ENCODE results near the gene CRIM1.
"Not testable (repeated sequence)": the region's sequence is repeated elsewhere in the genome, so short reads cannot be mapped to it uniquely, and the experiment has no call there.

Gene CRIM1

DNA sequence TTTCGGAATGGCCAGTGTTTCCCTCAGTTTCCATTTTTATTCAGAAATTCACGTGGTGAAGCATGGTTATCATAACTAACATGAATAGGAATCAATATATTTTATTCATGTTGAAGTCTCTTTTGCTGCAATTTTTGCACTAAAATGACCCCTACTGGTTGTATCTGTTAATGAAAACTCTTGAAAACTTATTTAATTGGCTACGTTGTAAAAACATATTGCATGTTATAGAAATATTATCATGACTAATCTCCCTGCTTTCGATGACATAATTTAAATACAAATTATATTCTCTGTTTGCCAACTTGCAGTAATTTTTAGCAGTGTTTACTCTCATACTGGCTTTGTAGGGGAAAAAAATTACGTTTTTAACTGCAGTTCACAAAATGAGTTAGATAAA lies 3.5 kb downstream of the CRIM1 start:
- H3K27ac ChIP-seq, result no peak overlapping the region
- TF ChIP-seq, protein P1, sequence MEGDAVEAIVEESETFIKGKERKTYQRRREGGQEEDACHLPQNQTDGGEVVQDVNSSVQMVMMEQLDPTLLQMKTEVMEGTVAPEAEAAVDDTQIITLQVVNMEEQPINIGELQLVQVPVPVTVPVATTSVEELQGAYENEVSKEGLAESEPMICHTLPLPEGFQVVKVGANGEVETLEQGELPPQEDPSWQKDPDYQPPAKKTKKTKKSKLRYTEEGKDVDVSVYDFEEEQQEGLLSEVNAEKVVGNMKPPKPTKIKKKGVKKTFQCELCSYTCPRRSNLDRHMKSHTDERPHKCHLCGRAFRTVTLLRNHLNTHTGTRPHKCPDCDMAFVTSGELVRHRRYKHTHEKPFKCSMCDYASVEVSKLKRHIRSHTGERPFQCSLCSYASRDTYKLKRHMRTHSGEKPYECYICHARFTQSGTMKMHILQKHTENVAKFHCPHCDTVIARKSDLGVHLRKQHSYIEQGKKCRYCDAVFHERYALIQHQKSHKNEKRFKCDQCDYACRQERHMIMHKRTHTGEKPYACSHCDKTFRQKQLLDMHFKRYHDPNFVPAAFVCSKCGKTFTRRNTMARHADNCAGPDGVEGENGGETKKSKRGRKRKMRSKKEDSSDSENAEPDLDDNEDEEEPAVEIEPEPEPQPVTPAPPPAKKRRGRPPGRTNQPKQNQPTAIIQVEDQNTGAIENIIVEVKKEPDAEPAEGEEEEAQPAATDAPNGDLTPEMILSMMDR (IDR thresholded peaks at IDR 0.05), result peak; percentile 31
- no peak for TF ChIP-seq ZFX (IDR thresholded peaks at IDR 0.05; ENCODE audit: borderline replicate concordance)

DNA sequence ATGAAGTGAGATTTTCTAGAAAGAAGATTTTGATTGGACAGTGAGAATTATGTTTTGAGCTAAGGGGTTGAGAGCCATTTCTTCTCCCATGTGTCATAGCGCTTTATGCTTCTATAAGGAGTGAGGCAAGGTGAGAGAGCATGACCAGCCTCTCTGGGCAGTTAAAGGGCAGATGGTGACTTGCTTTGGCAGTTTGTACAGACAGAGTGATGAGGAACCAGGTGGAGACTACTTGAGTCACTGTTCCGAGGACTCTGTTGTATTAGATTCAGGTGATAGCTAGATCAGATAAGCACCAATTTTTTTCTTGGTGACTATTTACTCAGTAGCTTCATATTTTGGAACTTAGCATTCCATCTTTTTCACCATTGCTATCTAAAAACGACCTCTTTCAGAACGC lies 4.5 kb downstream of the CRIM1 start:
- TF ChIP-seq ZFX (IDR thresholded peaks at IDR 0.05; ENCODE audit: borderline replicate concordance), result no peak
- TF ChIP-seq, protein P1 (IDR thresholded peaks at IDR 0.05), result no peak
- peak overlapping the region; percentile 51 for H3K27ac ChIP-seq

DNA sequence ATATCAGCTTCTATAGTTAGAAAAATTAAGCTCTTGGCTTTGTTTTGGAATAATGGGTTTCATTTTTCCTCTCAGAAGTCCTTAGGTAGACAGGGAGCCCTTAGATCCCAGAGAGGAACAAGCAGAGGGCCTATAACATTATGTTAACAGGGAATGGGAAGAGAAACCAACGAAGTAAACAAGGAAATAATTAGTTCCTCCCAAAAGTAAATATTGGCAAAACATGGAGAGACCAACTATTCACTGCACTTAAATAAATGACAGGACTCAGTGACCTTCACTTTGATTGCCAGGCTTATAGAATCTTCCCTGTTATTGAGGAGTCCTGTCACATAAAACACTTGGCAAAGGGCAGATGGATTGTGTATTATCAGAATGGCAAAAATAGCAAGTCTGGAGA lies 5.3 kb downstream of the CRIM1 start:
- H3K27ac ChIP-seq, result peak overlapping the region; percentile 51
- TF ChIP-seq, protein P1 (IDR thresholded peaks at IDR 0.05), result no peak
- TF ChIP-seq ZFX (IDR thresholded peaks at IDR 0.05; ENCODE audit: borderline replicate concordance), result no peak

DNA sequence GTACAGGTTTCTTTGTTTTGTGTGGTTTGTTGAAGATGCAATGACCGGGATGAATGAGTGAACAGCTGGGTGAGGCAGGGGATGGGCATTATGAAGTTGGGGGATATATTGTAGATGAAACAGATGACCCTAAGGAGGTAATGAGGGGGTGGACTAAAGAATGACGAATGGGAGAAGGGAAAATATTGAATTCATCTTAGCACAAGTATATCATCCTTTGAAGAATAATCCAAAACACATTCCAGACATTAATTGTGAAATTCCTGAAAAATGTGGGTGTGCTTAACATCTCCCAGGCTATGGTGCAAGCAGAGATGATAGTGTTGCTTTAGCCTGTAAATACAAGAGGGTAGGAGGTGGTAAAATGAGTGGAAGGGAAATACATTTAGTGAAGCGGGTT lies 5.8 kb downstream of the CRIM1 start:
- TF ChIP-seq, protein P1 (IDR thresholded peaks at IDR 0.05), result no peak
- no peak for TF ChIP-seq ZFX (IDR thresholded peaks at IDR 0.05; ENCODE audit: borderline replicate concordance)
- H3K27ac ChIP-seq, result peak overlapping the region; percentile 51

DNA sequence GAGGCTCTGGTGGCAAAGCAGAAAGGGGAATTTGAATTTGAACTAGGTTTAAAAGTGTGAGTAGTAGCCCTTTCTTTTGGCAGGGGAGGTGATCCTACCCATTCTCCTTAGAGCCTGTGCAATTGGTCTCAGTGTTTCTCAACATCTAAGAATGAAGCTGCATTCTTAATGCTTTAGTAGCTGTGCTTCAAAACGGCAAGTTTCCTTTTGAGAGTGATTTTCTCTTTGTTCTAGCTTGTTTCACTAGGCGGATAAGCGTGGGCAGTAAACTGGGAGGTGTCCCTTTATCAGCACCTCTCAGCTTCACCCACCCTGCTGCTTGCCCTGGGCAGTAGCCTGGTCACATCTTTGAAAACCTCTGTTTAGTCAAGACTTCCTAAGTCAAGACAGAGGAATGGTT lies 6.7 kb downstream of the CRIM1 start:
- no peak for TF ChIP-seq ZFX (IDR thresholded peaks at IDR 0.05; ENCODE audit: borderline replicate concordance)
- TF ChIP-seq, protein P1 (IDR thresholded peaks at IDR 0.05), result no peak
- H3K27ac ChIP-seq, result no peak overlapping the region

DNA sequence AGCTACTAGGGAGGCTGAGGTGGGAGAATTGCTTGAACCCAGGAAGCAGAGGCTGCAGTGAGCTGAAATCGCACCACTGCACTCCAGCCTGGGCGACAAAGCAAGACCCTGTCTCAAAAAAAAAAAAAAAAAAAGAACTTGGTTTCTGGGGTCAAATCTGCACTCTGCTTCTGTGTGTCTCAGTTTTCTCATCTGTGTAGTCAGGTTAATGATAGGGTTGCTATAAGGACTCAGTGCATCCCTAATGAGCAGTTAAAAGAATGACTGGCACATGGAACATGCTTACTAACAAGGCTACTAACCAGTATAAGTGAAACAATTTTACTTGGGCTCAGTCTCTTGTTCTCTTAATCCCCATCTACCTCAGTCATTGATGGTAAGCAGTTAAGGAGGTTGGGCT lies 7.5 kb downstream of the CRIM1 start:
- H3K27ac ChIP-seq, result not testable (repeated sequence)

DNA sequence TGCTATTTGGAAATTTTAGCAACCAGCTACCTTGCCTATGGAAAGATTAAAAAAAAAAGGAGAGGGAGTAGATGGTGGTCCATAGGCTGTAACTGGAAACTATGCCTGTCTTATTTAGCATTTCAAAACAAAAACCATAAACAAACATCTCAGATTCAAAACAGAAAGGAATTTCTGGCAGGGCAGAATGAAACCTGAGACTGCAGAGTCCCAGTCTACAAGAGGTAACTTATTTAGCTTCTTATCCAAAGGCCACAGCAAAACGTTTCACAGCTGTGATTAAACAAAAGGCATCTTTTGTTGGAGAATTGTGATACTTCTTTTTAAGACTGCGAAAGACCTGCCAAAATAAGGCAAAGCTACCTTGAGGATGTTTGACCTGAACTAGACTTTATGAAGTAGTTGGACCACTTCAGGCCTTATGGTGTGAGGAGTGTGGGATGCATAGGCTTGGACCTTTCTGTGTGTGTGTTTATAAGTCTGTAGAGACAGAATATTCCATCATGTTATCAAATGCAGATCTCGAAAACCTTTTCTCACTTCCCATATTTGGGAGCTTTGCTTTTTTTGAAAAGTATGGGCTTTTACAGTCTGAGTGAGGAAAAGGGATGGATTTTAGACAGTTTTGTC lies 11.0 kb downstream of the CRIM1 start:
- no peak for TF ChIP-seq ZFX (IDR thresholded peaks at IDR 0.05; ENCODE audit: borderline replicate concordance)
- TF ChIP-seq, protein P1 (IDR thresholded peaks at IDR 0.05), result no peak
- no peak overlapping the region for H3K27ac ChIP-seq

DNA sequence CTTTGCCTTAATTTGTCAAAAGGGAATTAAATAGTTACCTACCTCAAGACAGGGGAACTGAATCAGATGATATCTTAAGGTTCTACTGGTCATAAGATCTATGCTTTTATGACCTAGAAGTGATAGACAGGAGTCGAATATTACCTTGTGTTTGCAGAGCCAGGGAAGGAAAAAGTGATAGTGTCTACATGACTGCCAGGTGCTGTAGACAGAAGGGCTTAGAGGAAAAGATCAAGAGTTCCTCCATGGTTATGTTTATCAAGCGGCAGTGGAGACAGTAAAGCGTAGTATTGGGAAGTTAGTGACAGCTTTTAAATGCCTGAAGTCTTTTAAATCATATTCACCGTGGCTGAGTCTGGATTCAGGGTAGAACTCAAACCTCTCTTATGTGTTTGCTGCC lies 11.9 kb downstream of the CRIM1 start:
- H3K27ac ChIP-seq, result no peak overlapping the region

More for the DNA sequence above, 11.9 kb downstream of the CRIM1 start:
- TF ChIP-seq ZFX (IDR thresholded peaks at IDR 0.05; ENCODE audit: borderline replicate concordance), result no peak
- TF ChIP-seq, protein P1 (IDR thresholded peaks at IDR 0.05), result no peak

All from 22Rv1 (cell line).